ES-I3 (cell line): ENCODE measurements around the gene CD9.
"Not testable (repeated sequence)": the region's sequence is repeated elsewhere in the genome, so short reads cannot be mapped to it uniquely, and the experiment has no call there.

Experiments used
- H3K36me3 ChIP-seq: 2 replicates; pipeline ENCODE4 v1.6.1; 2013; ENCODE audit warnings: mild to moderate bottlenecking, low read length, control low read depth, moderate library complexity; ENCODE audit not compliant: insufficient read depth
- H3K4me1 ChIP-seq: 2 replicates; pipeline ENCODE4 v1.6.1; 2013; ENCODE audit warnings: mild to moderate bottlenecking, control low read depth, low read length; ENCODE audit not compliant: insufficient read depth
- H3K9ac ChIP-seq: 2 replicates; pipeline ENCODE4 v1.6.1; 2013; ENCODE audit warnings: low read depth, mild to moderate bottlenecking, low read length, moderate library complexity
- H3K9me3 ChIP-seq: 2 replicates; pipeline ENCODE4 v1.6.1; 2013; ENCODE audit warnings: mild to moderate bottlenecking, low read length, moderate library complexity; ENCODE audit not compliant: control insufficient read depth, insufficient read depth

Gene CD9

DNA sequence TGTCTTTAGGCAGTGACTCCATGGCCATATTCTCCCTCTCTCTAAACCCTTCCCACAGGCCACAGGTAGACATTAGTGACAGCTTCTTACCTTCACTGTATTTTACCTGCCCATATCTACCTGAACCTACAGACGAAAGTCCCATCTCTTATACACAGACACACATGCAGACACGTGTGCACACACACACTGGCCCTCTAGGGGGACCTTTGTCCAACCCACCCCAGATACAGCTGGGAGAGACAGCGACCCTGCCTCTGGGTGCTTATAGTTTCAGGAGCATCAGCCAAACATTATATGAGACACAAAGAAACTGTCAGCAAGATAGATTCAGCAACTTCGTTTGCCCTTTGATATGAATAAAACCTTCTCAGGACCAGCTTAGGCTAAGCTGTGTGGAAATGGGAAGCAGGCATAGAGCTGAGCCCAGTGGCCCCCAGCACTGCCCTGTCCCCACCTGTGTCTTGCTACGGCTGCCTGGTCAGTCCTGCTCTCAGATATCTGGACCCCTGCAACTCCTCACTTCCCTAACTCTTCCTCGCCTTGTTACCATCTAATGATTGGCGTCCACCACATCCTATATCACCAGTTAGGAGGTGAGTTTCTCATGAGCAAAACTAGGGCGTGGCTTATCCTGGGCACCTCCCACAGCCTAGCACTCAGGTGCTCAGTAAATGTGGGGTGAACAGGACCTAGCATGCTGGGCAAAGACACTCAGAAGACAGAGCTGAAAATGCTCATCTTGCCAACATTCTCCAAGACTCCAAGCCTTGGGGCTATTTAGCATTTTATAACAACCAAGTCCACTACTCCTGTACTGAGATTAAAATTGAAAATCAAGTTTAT is 12.0 kb upstream of the CD9 start:
- Histone ChIP-seq H3K4me1 (peaks cover 6% of the 10 kb centered on the region; the same call in 1 of the 2 replicates), H3K9me3 (no peaks in the 10 kb centered on the region), H3K36me3 (no peaks in the 10 kb centered on the region), H3K9ac (no peak overlapping the region)

- Histone ChIP-seq H3K4me1 (peaks cover 13% of the 10 kb centered on the region), H3K9me3 (no peaks in the 10 kb centered on the region), H3K9ac (no peak overlapping the region), H3K36me3 (no peaks in the 10 kb centered on the region)
Measured at GRCh38 chr12:6189028-6189427, 11.2 kb upstream of the CD9 start.

GRCh38 chr12:6189952-6190598 is 10.1 kb upstream of the CD9 start:
- H3K4me1 ChIP-seq: peaks cover 13% of the 10 kb centered on the region

GRCh38 chr12:6190767-6191530 is 9.3 kb upstream of the CD9 start:
- not testable (repeated sequence) for H3K36me3 ChIP-seq, H3K9me3 ChIP-seq, H3K9ac ChIP-seq
- peaks cover 15% of the 10 kb centered on the region for H3K4me1 ChIP-seq

More at GRCh38 chr12:6189952-6190598, 10.1 kb upstream of the CD9 start:
- not testable (repeated sequence) for H3K9ac ChIP-seq, H3K9me3 ChIP-seq, H3K36me3 ChIP-seq

GRCh38 chr12:6192604-6193380 is 7.4 kb upstream of the CD9 start:
- Histone ChIP-seq H3K4me1 (peaks cover 27% of the 10 kb centered on the region), H3K9ac (no peak overlapping the region), H3K36me3 (no peaks in the 10 kb centered on the region), H3K9me3 (no peaks in the 10 kb centered on the region)

DNA sequence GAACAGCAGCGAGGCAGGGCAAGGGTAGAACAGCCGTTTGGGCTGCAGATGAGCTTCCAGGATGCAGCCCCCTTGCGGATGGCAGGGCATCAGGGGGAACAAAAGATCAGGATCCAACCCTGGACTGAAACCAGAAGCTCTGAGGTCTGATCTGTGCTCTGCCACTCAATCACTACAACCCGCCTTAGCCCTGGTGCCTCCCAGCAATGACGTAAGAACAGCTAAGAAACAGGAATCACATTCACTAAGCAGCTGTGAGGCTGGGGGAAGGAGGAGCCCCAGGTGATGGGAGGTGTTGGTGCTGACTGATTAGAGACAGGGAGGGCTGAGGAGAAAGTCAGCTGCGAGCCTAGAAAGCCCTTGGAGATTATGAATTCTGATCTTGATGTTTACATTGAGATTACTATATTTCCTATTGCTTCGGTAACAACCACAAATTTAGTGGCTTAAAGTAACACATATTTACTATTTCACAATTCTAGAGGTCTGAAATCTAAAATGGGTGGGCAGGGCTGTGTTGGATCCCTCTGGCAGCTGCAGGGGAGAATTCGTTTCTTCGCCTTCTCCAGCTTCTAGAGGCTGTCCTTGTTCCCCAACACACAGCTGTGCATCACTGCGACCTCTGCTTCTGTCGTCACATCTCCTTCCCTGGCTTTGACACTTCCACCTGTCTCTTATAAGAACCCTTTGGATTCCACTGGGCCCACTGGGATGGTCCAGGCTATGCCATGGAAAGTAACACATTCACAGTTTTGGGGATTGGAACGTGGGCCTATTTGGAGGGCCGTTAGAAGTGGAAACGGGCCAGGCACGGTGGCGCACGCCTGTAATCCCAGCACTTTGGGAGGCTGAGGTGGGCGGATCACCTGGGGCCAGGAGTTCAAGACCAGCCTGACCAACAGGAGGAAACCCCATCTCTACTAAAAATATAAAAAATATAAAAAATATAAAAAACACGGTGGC is 6.1 kb upstream of the CD9 start:
- peaks cover 40% of the 10 kb centered on the region for H3K4me1 ChIP-seq
- H3K9ac ChIP-seq: no peak overlapping the region
- no peaks in the 10 kb centered on the region for H3K36me3 ChIP-seq
- H3K9me3 ChIP-seq: no peaks in the 10 kb centered on the region

DNA sequence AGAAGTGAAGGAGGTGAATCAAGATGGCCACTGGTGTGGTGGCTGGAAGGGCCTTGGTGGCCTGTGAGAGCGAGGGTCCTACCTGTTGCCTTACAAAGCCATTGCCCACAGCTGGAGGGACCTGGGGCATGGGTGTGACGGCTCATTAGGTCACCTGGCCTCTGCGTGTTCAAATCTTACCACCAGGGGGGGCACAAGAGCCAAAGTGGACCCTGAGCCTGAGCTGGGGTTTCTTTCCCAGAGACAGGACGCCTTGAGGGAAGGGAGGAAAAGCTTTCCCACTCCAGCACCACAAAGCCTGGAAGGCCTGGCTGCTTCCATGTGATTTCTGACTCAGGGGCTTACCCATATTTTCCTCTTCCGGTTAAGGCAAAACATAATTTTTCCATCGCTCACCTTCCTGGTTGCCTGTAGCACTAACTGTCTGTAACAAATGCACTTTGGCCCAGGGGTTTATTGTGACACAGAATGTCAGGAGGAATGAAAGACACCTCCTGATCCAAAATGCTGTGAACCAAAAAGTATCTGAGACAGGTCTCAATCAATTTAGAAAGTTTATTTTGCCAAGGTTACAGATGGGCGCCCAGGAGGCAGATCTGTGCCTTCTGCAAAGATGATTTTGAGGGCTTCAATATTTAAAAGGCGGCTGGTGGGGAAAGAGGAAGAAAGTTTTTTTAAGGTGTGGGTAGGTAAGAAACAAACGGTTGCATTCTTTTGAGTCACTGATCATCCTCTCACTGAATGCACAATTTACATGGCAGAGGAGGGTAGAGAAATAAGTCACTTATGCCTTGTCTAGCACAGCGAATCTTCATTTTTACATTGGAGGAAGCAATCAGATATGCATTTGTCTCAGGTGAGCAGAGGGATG is 4.3 kb upstream of the CD9 start:
- no peak overlapping the region for H3K9ac ChIP-seq

DNA sequence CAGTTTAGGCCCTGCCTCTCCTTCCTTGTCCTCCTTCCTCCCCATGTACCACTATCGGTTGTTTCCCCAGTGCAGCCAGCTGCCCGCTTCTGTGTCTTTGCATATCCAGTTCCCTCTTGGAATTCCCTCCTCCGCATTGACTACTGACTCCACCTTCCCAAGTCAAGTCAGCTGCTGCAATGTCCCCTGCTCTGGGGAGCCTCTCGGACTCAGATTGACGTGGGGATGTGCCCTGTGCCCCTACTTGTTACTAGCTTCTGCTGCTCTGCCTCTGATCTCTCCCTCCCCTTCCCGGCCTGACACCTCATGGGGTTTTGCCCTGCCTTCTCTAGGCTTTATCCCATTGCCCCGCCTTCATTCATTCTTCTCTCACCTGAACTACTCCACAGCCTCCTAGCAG is 2.1 kb upstream of the CD9 start:
- Histone ChIP-seq H3K4me1 (peaks cover 50% of the 10 kb centered on the region), H3K9me3 (no peaks in the 10 kb centered on the region), H3K36me3 (no peaks in the 10 kb centered on the region), H3K9ac (no peak overlapping the region)

More for the DNA sequence above, 4.3 kb upstream of the CD9 start:
- Histone ChIP-seq H3K36me3 (no peaks in the 10 kb centered on the region), H3K9me3 (no peaks in the 10 kb centered on the region), H3K4me1 (peaks cover 40% of the 10 kb centered on the region)

GRCh38 chr12:6198556-6198955 is 1.6 kb upstream of the CD9 start:
- Histone ChIP-seq H3K9me3 (no peaks in the 10 kb centered on the region), H3K4me1 (peaks cover 45% of the 10 kb centered on the region), H3K36me3 (no peaks in the 10 kb centered on the region), H3K9ac (peak overlapping the region; percentile 10; the same call in 1 of the 2 replicates)

GRCh38 chr12:6198985-6199530 is 1.1 kb upstream of the CD9 start:
- peak overlapping the region; percentile 51 for H3K9ac ChIP-seq
- H3K9me3 ChIP-seq: no peaks in the 10 kb centered on the region
- H3K4me1 ChIP-seq: peaks cover 46% of the 10 kb centered on the region
- no peaks in the 10 kb centered on the region for H3K36me3 ChIP-seq

DNA sequence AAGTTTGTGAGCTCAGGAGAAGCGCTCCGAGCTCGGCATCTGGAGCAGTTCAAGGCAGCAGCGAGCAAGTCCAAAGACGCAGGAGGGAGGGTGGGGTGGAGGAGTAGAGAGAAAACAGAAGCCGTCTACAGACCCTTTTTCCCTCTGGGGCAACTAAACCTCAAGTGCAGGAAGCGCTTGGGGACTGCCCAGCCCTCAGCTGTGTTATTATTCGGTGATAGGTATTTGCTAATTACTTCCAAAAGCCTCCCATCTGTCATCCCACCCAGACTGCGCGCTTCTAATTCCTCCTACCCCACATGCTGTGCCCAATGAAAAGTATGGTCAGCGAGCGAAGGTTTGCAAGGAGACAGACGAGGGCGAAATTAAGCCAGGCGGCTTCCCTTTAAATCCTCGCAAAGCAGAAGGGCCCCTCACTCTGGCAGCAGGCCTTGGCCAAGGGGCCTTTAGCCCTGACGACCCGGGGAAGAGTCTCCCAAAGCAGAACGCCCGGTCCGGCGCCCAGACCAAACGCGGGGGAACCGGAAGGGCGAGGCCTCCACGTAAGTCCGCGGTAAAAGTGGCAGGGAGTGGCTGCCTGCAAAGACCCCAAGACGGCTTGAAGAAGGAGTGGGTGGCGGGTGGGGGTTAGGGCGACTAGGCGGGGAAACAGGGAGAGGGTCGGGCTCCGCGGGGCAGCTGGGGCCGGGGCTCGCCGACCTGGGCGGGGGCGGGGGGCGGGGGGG is 507 bp upstream of the CD9 start:
- no peaks in the 10 kb centered on the region for H3K9me3 ChIP-seq
- peaks cover 52% of the 10 kb centered on the region for H3K4me1 ChIP-seq
- peak overlapping the region; percentile 51 for H3K9ac ChIP-seq
- H3K36me3 ChIP-seq: no peaks in the 10 kb centered on the region

- Histone ChIP-seq H3K9ac (peak overlapping the region; percentile 87), H3K36me3 (no peaks in the 10 kb centered on the region), H3K9me3 (no peaks in the 10 kb centered on the region), H3K4me1 (peaks cover 62% of the 10 kb centered on the region)
Measured at GRCh38 chr12:6201213-6201608, 1.0 kb downstream of the CD9 start.
